Left colon (tissue), 2 donors: Measurements from ENCODE around the gene RAMAC. TPM values are rescaled to one million over a fixed set of nuclear protein-coding genes. Genes with fewer than 3 reads are reported as not detected.

Experiments
- ATAC-seq: fragments of 200-7000 bp; cut with Tn5 transposase; one replicate; pipeline ENCODE4 v1.9.1; 2020; ENCODE audit warnings: mild to moderate bottlenecking, moderate library complexity
- DNase-seq, 2 donors: peaks; one replicate each; pipeline ENCODE4 v3.0.0-alpha.2; 2020
- intact Hi-C, 2 donors: fragments of 100-400 bp; cut with DNase I in 1 of 2; cut with micrococcal nuclease in 1 of 2; formaldehyde crosslinking; loops; one replicate each; pipeline versions ENCODE4 v1.11.2 to v1.14.0; 2022; cut with DNase I, micrococcal nuclease
- total RNA-seq, 2 donors: library from RNA; stranded (reverse); fragmentation: NEBNext Ultra II Directional; extraction: Animal tissue kit (Norgen Biotek cat#: 25700); gene quantifications; one replicate each; pipeline ENCODE4 v1.2.1, GENCODE V29; 2021
- donor health status: DM: no; HTN: no; CAD: no.
- donor health status: DM: yes; HTN: yes; CAD: no.

The RAMAC gene
- total RNA-seq, 2 donors from 2014 or later = 21.9 to 22.5 TPM

GRCh38 chr15:82963471-82964341 is 22.3 kb upstream of the RAMAC start:
- no peak for ATAC-seq
- intact Hi-C loops = no loop called here
- DNase-seq = no peak

GRCh38 chr15:82964890-82965289 is 21.1 kb upstream of the RAMAC start:
- intact Hi-C loops = no loop called here
- DNase-seq (no peak), ATAC-seq (no peak)

- intact Hi-C loops = no loop called here
These were observed 19.3 kb upstream of the RAMAC start for GRCh38 chr15:82966671-82967071.

GRCh38 chr15:82968066-82968465 is 17.9 kb upstream of the RAMAC start:
- DNase-seq (no peak), ATAC-seq (no peak)
- intact Hi-C loops = no loop called here

More at GRCh38 chr15:82966671-82967071, 19.3 kb upstream of the RAMAC start:
- ATAC-seq = no peak
- DNase-seq = no peak

- DNase-seq = no peak
- intact Hi-C loops = no loop called here
- no peak for ATAC-seq
These were observed 16.7 kb upstream of the RAMAC start for GRCh38 chr15:82969353-82969752.

DNA sequence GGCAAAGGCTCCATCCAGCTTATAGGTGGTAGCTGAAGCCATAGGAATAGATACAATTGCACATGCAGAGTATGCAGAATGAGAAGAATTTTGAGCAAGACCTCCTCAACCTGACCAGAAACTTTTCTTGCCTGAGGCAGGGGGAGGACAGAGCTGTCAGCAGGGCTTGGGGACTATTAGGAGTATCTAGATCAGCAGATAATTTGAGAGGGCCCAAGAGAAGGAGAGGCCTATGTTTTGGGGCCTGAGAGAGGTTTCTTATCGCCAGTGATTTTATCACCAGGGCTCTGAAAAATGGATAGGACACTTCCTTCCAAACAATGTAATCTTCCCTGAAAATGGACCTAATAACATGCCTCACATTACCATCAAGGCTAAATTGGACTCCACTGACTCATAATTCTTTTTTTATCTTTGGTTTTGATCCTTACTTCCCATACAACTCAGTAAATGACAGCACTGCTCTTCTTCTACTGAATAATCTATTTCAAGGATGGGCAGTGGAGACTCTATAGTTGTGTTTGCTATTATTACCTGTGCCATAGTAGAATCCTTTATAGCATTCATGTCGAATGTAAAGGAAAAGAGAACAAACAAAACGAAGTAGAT is 15.8 kb upstream of the RAMAC start:
- DNase-seq (no peak), ATAC-seq (no peak)
- intact Hi-C loops = no loop called here

- intact Hi-C loops = no loop called here
- no peak for DNase-seq
- ATAC-seq = no peak
These were observed 15.3 kb upstream of the RAMAC start for GRCh38 chr15:82970696-82971095.

- DNase-seq = no peak
- intact Hi-C loops = no loop called here
- ATAC-seq = no peak
These were observed 14.6 kb upstream of the RAMAC start for GRCh38 chr15:82971218-82971984.

- intact Hi-C loops = no loop called here
- ATAC-seq (no peak), DNase-seq (no peak)
These were observed 13.0 kb upstream of the RAMAC start for GRCh38 chr15:82972990-82973389.

DNA sequence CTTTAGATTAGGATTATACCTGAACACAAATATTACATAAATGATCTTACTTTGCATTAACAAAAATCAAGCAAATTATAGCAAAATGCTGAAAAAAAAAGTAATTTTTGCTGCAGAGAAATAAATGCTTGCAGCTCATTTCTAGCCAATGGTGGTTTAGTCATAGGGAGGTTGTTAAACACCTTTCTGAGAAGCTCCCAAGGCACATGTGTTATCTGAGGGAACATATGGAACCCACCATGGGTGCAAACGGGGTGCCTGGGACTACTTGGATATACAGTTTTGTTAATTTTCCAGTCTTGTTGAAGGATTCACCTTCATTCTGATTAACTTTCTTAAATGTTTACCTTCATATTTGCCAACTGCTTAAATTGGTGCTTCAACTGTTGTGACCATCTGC is 8.9 kb upstream of the RAMAC start:
- no peak for ATAC-seq
- no peak for DNase-seq
- intact Hi-C loops = no loop called here

GRCh38 chr15:82978438-82978837 is 7.6 kb upstream of the RAMAC start:
- no peak for ATAC-seq
- intact Hi-C loops = no loop called here

DNA sequence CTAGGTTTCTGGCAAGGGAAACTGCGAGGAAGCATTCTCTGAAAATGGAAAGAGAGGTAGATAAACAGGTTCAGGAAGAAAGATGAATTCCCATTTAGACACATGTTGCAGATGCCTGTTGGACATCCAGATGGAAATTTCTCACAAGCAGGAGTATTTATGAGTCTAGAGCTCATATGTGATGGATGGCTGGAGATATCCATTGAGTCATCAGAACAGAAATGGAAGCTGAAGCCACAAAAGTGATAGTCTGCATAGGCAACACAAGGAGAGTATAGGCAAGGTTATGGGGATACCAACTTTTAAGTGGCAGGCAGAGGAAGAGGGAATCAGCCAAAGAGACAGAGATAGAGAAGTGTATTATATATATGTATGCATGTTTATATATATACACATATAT is 6.3 kb upstream of the RAMAC start:
- DNase-seq = no peak
- intact Hi-C loops = no loop called here
- no peak for ATAC-seq

More at GRCh38 chr15:82978438-82978837, 7.6 kb upstream of the RAMAC start:
- no peak for DNase-seq

- ATAC-seq (no peak), DNase-seq (no peak)
- intact Hi-C loops = no loop called here
These were observed 5.0 kb upstream of the RAMAC start for GRCh38 chr15:82980981-82981380.

DNA sequence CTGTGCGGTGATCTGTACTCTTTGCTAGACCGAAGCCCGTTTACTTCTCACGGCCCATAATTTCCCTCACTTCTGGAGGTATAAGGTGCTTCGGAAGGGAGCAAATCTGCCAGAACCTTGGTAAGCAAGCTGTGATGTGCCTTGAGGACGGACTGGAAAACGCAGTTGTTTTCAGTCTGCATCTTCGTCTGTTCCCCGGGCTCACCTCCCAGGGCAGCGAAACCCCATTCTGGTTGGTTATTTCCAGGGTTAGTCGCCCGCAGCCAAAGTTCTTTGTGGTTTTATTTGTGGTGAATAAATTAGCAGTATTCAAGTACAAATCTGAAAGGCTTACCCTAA is 401 bp downstream of the RAMAC start:
- DNase-seq (no peak), ATAC-seq (peak; percentile 29)
- intact Hi-C loops = no loop called here

DNA sequence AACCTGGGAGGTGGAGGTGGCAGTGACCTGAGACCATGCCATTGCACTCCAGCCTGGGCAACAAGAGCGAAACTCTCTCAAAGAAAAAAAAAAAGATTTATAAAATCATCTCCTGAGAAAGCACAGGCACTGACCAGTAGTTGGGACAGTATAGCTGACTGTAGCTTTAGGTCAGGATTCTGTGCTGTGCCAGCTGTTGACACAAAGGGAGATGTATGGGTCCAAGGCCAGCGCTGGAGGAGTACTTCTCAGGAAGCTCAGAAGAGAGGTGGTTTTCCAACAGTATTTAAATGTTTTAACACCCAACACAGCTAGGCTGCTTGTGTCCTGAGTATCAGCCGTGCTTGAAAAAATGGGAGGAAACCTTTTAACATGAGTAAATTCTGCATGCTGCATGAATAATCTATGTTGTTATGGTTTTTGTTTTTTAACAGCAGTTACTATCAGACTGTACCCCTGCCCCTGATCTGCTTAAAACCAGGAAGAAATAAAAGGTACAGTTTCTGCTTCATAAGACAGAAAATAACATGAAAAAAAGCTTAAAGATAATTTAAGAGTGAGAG is 6.5 kb downstream of the RAMAC start:
- no peak for ATAC-seq
- intact Hi-C loops = no loop called here
- no peak for DNase-seq

- DNase-seq (no peak), ATAC-seq (no peak)
- intact Hi-C loops = no loop called here
These were observed 7.1 kb downstream of the RAMAC start for GRCh38 chr15:82993144-82993543.

- ATAC-seq = no peak
- intact Hi-C loops = no loop called here
- no peak for DNase-seq
These were observed 9.1 kb downstream of the RAMAC start for GRCh38 chr15:82995076-82995475.

- ATAC-seq = no peak
- intact Hi-C loops = no loop called here
- DNase-seq = no peak
These were observed 9.9 kb downstream of the RAMAC start for GRCh38 chr15:82995938-82996337.

DNA sequence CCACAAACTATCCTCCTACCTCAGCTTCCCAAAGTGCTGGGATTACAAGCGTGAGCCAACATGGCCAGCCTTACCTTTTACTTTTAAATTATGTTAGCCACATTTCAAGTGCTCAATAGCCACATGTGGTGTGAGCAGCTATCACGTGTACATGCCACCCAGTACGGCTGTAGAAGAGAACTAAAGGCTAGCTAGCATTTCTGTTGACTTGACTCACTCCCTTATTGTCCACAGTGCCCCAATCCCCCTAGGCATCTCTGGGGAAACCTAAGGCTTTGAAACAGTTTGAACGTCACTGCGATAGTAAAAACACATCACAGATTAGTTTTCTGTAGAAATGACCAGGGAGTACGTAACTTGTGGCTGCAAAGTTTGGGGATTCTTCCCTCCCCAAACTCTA is 13.4 kb downstream of the RAMAC start:
- DNase-seq = no peak
- no peak for ATAC-seq

More for the DNA sequence above, 13.4 kb downstream of the RAMAC start:
- intact Hi-C loops = no loop called here
